Stimulated activated naive B cell treated with anti-CD40 and anti-IgM and Interleukin-4, amounts not matched to agents 10 μg/mL and 1 μg/mL and 100 μg/mL, for 72 hours (primary cell): ENCODE measurements around the gene GSTM5.
A peak's percentile ranks its signal among the peaks of the same experiment; 100 is the strongest.
"Not testable (repeated sequence)": the region's sequence is repeated elsewhere in the genome, so short reads cannot be mapped to it uniquely, and the experiment has no call there.

Experiments
- ATAC-seq, 2 donors: fragments of 150-1000 bp; cut with Tn5 transposase; replicated peaks; 2 replicates each; pipeline ENCODE4 v1.10.0; 2021; ENCODE audit warnings: moderate library complexity in 1 of 2
- DNase-seq: peaks from one replicate; pipeline ENCODE4 v3.0.0; 2021
- H3K27ac Mint-ChIP-seq: one replicate; pipeline ENCODE4 v1.8.0; 2022; ENCODE audit warnings: mild to moderate bottlenecking, mixed read lengths
- H3K27me3 Mint-ChIP-seq, 2 donors: one replicate each; pipeline ENCODE4 v1.8.0; 2022; ENCODE audit warnings: mixed read lengths in 2 of 2
- H3K36me3 Mint-ChIP-seq, 2 donors: one replicate each; pipeline ENCODE4 v1.8.0; 2022; ENCODE audit warnings: mixed read lengths in 2 of 2, mild to moderate bottlenecking in 1 of 2
- H3K4me1 Mint-ChIP-seq, 2 donors: one replicate each; pipeline ENCODE4 v1.8.0; 2022; ENCODE audit warnings: mixed read lengths in 2 of 2, mild to moderate bottlenecking in 1 of 2
- H3K4me3 Mint-ChIP-seq, 2 donors: one replicate each; pipeline ENCODE4 v1.8.0; 2022; ENCODE audit warnings: mild to moderate bottlenecking in 2 of 2, mixed read lengths in 2 of 2, moderate library complexity in 1 of 2
- H3K9me3 Mint-ChIP-seq, 2 donors: one replicate each; pipeline ENCODE4 v1.8.0; 2022; ENCODE audit warnings: mixed read lengths in 2 of 2, mild to moderate bottlenecking in 1 of 2

The GSTM5 gene

GRCh38 chr1:109711593-109712320 is at the start of gene GSTM5:
Gene GSTM5, plus strand, starts transcription at chr1:109712251. Its CDS starts 62 bp downstream, at chr1:109712313.
- Mint-ChIP-seq H3K27me3 (peaks cover 20 to 30% of the 10 kb centered on the region in 2 donors), H3K4me3 (peak within 1 kb of the TSS; percentile 46 to 75), H3K4me1 (peaks cover 3 to 12% of the 10 kb centered on the region in 2 donors), H3K36me3 (peaks cover 13 to 16% of the 10 kb centered on the region in 2 donors), H3K9me3 (peaks cover 5 to 12% of the 10 kb centered on the region in 2 donors)
- DNase-seq, H3K27ac Mint-ChIP-seq: not testable (repeated sequence)
- peak; percentile 50 to 61 for ATAC-seq

GRCh38 chr1:109664671-109665070 is 47.4 kb upstream of the GSTM5 start:
- no peak overlapping the region for H3K27ac Mint-ChIP-seq

GRCh38 chr1:109667452-109668122 is 44.5 kb upstream of the GSTM5 start, which contains the start of gene GSTM2:
Gene GSTM2, plus strand, starts transcription at chr1:109668057. Its CDS starts 59 bp downstream, at chr1:109668116.
- peak within 1 kb of the TSS; percentile 20 for H3K27ac Mint-ChIP-seq

More at GRCh38 chr1:109664671-109665070, 47.4 kb upstream of the GSTM5 start:
- Mint-ChIP-seq H3K4me3 (no peak overlapping the region), H3K27me3 (no peaks in the 10 kb centered on the region), H3K36me3 (peaks cover 0 to 5% of the 10 kb centered on the region in 2 donors), H3K4me1 (peaks cover 15 to 29% of the 10 kb centered on the region in 2 donors), H3K9me3 (no peaks in the 10 kb centered on the region)
- ATAC-seq (no peak), DNase-seq (no peak)

GRCh38 chr1:109668123-109668775 is 43.8 kb upstream of the GSTM5 start:
- peak; percentile 69 to 75 for ATAC-seq
- peaks cover 0 to 2% of the 10 kb centered on the region in 2 donors for H3K36me3 Mint-ChIP-seq
- peaks cover 0 to 3% of the 10 kb centered on the region in 2 donors for H3K9me3 Mint-ChIP-seq
- peak overlapping the region; percentile 75 to 83 for H3K4me3 Mint-ChIP-seq
- H3K4me1 Mint-ChIP-seq = peaks cover 14 to 23% of the 10 kb centered on the region in 2 donors
- peak overlapping the region; percentile 20 for H3K27ac Mint-ChIP-seq
- H3K27me3 Mint-ChIP-seq = no peaks in the 10 kb centered on the region
- no peak for DNase-seq

More at GRCh38 chr1:109667452-109668122, 44.5 kb upstream of the GSTM5 start, which contains the start of gene GSTM2:
- peak; percentile 98 for ATAC-seq
- peaks cover 0 to 3% of the 10 kb centered on the region in 2 donors for H3K9me3 Mint-ChIP-seq
- peak within 1 kb of the TSS; percentile 75 to 83 for H3K4me3 Mint-ChIP-seq
- H3K36me3 Mint-ChIP-seq = peaks cover 0 to 2% of the 10 kb centered on the region in 2 donors
- peaks cover 14 to 23% of the 10 kb centered on the region in 2 donors for H3K4me1 Mint-ChIP-seq
- H3K27me3 Mint-ChIP-seq = no peaks in the 10 kb centered on the region
- peak; percentile 62 for DNase-seq

- peaks cover 0 to 2% of the 10 kb centered on the region in 2 donors for H3K36me3 Mint-ChIP-seq
- no peak for DNase-seq
- H3K9me3 Mint-ChIP-seq = peaks cover 0 to 3% of the 10 kb centered on the region in 2 donors
- H3K27me3 Mint-ChIP-seq = no peaks in the 10 kb centered on the region
- ATAC-seq = no peak
- peaks cover 14 to 23% of the 10 kb centered on the region in 2 donors for H3K4me1 Mint-ChIP-seq
- no peak overlapping the region for H3K27ac Mint-ChIP-seq
- peak overlapping the region; percentile 18 to 47 for H3K4me3 Mint-ChIP-seq
Observed at GRCh38 chr1:109669246-109669948, 42.7 kb upstream of the GSTM5 start.

- DNase-seq, H3K4me3 Mint-ChIP-seq, H3K27ac Mint-ChIP-seq, ATAC-seq, H3K36me3 Mint-ChIP-seq, H3K27me3 Mint-ChIP-seq, H3K9me3 Mint-ChIP-seq: not testable (repeated sequence)
- peaks cover 14 to 23% of the 10 kb centered on the region in 2 donors for H3K4me1 Mint-ChIP-seq
Observed at GRCh38 chr1:109669949-109670302, 42.1 kb upstream of the GSTM5 start.

- no peak overlapping the region for H3K4me3 Mint-ChIP-seq
- H3K27ac Mint-ChIP-seq = no peak overlapping the region
- H3K4me1 Mint-ChIP-seq = peaks cover 14 to 23% of the 10 kb centered on the region in 2 donors
- ATAC-seq = no peak
- no peaks in the 10 kb centered on the region for H3K27me3 Mint-ChIP-seq
- peaks cover 0 to 2% of the 10 kb centered on the region in 2 donors for H3K36me3 Mint-ChIP-seq
- no peak for DNase-seq
- H3K9me3 Mint-ChIP-seq = peaks cover 0 to 3% of the 10 kb centered on the region in 2 donors
Observed at GRCh38 chr1:109671067-109671466, 41.0 kb upstream of the GSTM5 start.

- H3K4me3 Mint-ChIP-seq, DNase-seq, H3K27me3 Mint-ChIP-seq, H3K36me3 Mint-ChIP-seq, H3K4me1 Mint-ChIP-seq, ATAC-seq, H3K27ac Mint-ChIP-seq, H3K9me3 Mint-ChIP-seq: not testable (repeated sequence)
Observed at GRCh38 chr1:109673861-109674260, 38.2 kb upstream of the GSTM5 start.

GRCh38 chr1:109676683-109677381 is 35.2 kb upstream of the GSTM5 start:
- H3K36me3 Mint-ChIP-seq, DNase-seq, H3K27me3 Mint-ChIP-seq, H3K9me3 Mint-ChIP-seq, H3K4me3 Mint-ChIP-seq, H3K4me1 Mint-ChIP-seq, ATAC-seq, H3K27ac Mint-ChIP-seq: not testable (repeated sequence)

- ATAC-seq = no peak
- Mint-ChIP-seq H3K9me3 (no peaks in the 10 kb centered on the region), H3K36me3 (no peaks in the 10 kb centered on the region), H3K4me1 (no peaks in the 10 kb centered on the region), H3K4me3 (no peak overlapping the region), H3K27ac (no peak overlapping the region), H3K27me3 (no peaks in the 10 kb centered on the region)
- DNase-seq = no peak
Observed at GRCh38 chr1:109677459-109677858, 34.6 kb upstream of the GSTM5 start.

- H3K4me3 Mint-ChIP-seq, ATAC-seq, H3K4me1 Mint-ChIP-seq, H3K36me3 Mint-ChIP-seq, H3K27me3 Mint-ChIP-seq, H3K9me3 Mint-ChIP-seq, H3K27ac Mint-ChIP-seq, DNase-seq: not testable (repeated sequence)
Observed at GRCh38 chr1:109678637-109679036, 33.4 kb upstream of the GSTM5 start.

- H3K9me3 Mint-ChIP-seq, H3K4me3 Mint-ChIP-seq, H3K36me3 Mint-ChIP-seq, H3K27me3 Mint-ChIP-seq, H3K27ac Mint-ChIP-seq, DNase-seq, ATAC-seq: not testable (repeated sequence)
- H3K4me1 Mint-ChIP-seq = peaks cover 10 to 20% of the 10 kb centered on the region in 2 donors
Observed at GRCh38 chr1:109684777-109685176, 27.3 kb upstream of the GSTM5 start.

- H3K36me3 Mint-ChIP-seq, DNase-seq, H3K9me3 Mint-ChIP-seq, H3K27ac Mint-ChIP-seq, H3K4me3 Mint-ChIP-seq, ATAC-seq, H3K27me3 Mint-ChIP-seq: not testable (repeated sequence)
- peaks cover 10 to 20% of the 10 kb centered on the region in 2 donors for H3K4me1 Mint-ChIP-seq
Observed at GRCh38 chr1:109685399-109685798, 26.7 kb upstream of the GSTM5 start.
